DOHH2 (cell line): Measurements from ENCODE around the gene B4GALT7.

Experiments used
- H3F3A ChIP-seq: fragments of 200-600 bp; sonication (generic), shearing (Covaris generic); 2 replicates; pipeline ENCODE4 v1.6.0; 2016; ENCODE audit warnings: antibody characterized with exemption, mild to moderate bottlenecking; ENCODE audit not compliant: control insufficient read depth, insufficient read depth
- H3K27ac ChIP-seq: fragments of 200-600 bp; sonication (generic); 2 replicates; pipeline ENCODE4 v1.5.1; 2014; ENCODE audit warnings: low read depth, mild to moderate bottlenecking, low read length, moderate library complexity
- H3K27me3 ChIP-seq: fragments of 200-600 bp; sonication (generic); 2 replicates; pipeline ENCODE4 v1.6.1; 2014; ENCODE audit warnings: mild to moderate bottlenecking, low read length, mixed read lengths; ENCODE audit not compliant: control insufficient read depth
- H3K36me3 ChIP-seq: fragments of 200-600 bp; sonication (generic); 2 replicates; pipeline ENCODE4 v1.6.1; 2014; ENCODE audit warnings: mild to moderate bottlenecking, low read length, moderate library complexity, mixed read lengths; ENCODE audit not compliant: control insufficient read depth
- H3K4me1 ChIP-seq: fragments of 200-600 bp; sonication (generic); 2 replicates; pipeline ENCODE4 v1.6.1; 2014; ENCODE audit warnings: mild to moderate bottlenecking, low read length, mixed read lengths; ENCODE audit not compliant: control insufficient read depth
- H3K4me2 ChIP-seq: fragments of 200-600 bp; sonication (generic); 2 replicates; pipeline ENCODE4 v1.6.0; 2014; ENCODE audit warnings: mild to moderate bottlenecking, low read length, moderate library complexity
- H3K4me3 ChIP-seq: fragments of 200-600 bp; sonication (generic); 2 replicates; pipeline ENCODE4 v1.5.1; 2014; ENCODE audit warnings: mild to moderate bottlenecking, low read length, mixed read lengths
- H3K79me2 ChIP-seq: fragments of 200-600 bp; sonication (generic); 2 replicates; pipeline ENCODE4 v1.6.1; 2014; ENCODE audit warnings: mild to moderate bottlenecking, low read length, mixed read lengths; ENCODE audit not compliant: control insufficient read depth
- H3K9me2 ChIP-seq: fragments of 200-600 bp; sonication (generic); replicated peaks from 2 replicates; pipeline ENCODE4 v1.6.1; 2014; ENCODE audit warnings: mild to moderate bottlenecking, low read length, mixed read lengths; ENCODE audit not compliant: control insufficient read depth
- H3K9me3 ChIP-seq: fragments of 200-600 bp; sonication (generic); 2 replicates; pipeline ENCODE4 v1.6.1; 2014; ENCODE audit warnings: antibody characterized with exemption, low read length, mixed read lengths; ENCODE audit not compliant: control insufficient read depth, insufficient read depth
- H4K20me1 ChIP-seq: fragments of 200-600 bp; sonication (generic); 2 replicates; pipeline ENCODE4 v1.6.0; 2014; ENCODE audit warnings: low read depth, mild to moderate bottlenecking, antibody characterized with exemption, low read length, moderate library complexity; ENCODE audit not compliant: control insufficient read depth, insufficient read depth
- CTCF ChIP-seq: fragments of 200-600 bp; sonication (generic); IDR thresholded peaks from one replicate; pipeline ENCODE4 v1.5.1; 2014; ENCODE audit warnings: antibody characterized with exemption, mild to moderate bottlenecking, low read depth, low read length; ENCODE audit not compliant: poor library complexity, severe bottlenecking
- EZH2phosphoT487 ChIP-seq: fragments of 200-600 bp; sonication (generic); IDR thresholded peaks from 2 replicates; pipeline ENCODE4 v1.6.1; 2017; ENCODE audit warnings: borderline replicate concordance, mild to moderate bottlenecking, antibody characterized with exemption, low read length, moderate library complexity, mixed read lengths

The B4GALT7 gene

GRCh38 chr5:177601577-177602457 is 1.9 kb downstream of the B4GALT7 start:
- H4K20me1 ChIP-seq: peaks cover 3% of the 10 kb centered on the region; the same call in 1 of the 2 replicates
- TF ChIP-seq CTCF (no peak), EZH2phosphoT487 (no peak)
- H3K9me3 ChIP-seq: no peaks in the 10 kb centered on the region
- peak overlapping the region; percentile 84 for H3K4me2 ChIP-seq
- peaks cover 24% of the 10 kb centered on the region for H3K79me2 ChIP-seq
- no peak overlapping the region for H3K27ac ChIP-seq
- H3K36me3 ChIP-seq: peaks cover 18% of the 10 kb centered on the region
- H3F3A ChIP-seq: peaks cover 22% of the 10 kb centered on the region
- H3K4me1 ChIP-seq: peaks cover 31% of the 10 kb centered on the region
- peak overlapping the region; percentile 86 for H3K4me3 ChIP-seq
- H3K27me3 ChIP-seq: no peaks in the 10 kb centered on the region
- H3K9me2 ChIP-seq: no peaks in the 10 kb centered on the region

GRCh38 chr5:177602458-177602830 is 2.5 kb downstream of the B4GALT7 start:
- peaks cover 24% of the 10 kb centered on the region for H3K79me2 ChIP-seq
- H3K4me2 ChIP-seq: no peak overlapping the region
- no peak for TF ChIP-seq EZH2phosphoT487
- TF ChIP-seq CTCF: no peak
- H3K27me3 ChIP-seq: no peaks in the 10 kb centered on the region
- H3K4me1 ChIP-seq: peaks cover 31% of the 10 kb centered on the region
- no peaks in the 10 kb centered on the region for H3K9me3 ChIP-seq
- no peaks in the 10 kb centered on the region for H3K9me2 ChIP-seq
- no peak overlapping the region for H3K4me3 ChIP-seq
- H4K20me1 ChIP-seq: peaks cover 3% of the 10 kb centered on the region; the same call in 1 of the 2 replicates
- no peak overlapping the region for H3K27ac ChIP-seq
- peaks cover 22% of the 10 kb centered on the region for H3F3A ChIP-seq
- peaks cover 24% of the 10 kb centered on the region for H3K36me3 ChIP-seq

GRCh38 chr5:177603631-177604030 is 3.7 kb downstream of the B4GALT7 start:
- Histone ChIP-seq H3K36me3 (peaks cover 34% of the 10 kb centered on the region), H3K4me1 (peaks cover 26% of the 10 kb centered on the region), H3K9me3 (no peaks in the 10 kb centered on the region), H3K9me2 (no peaks in the 10 kb centered on the region), H3K79me2 (peaks cover 24% of the 10 kb centered on the region), H3F3A (peaks cover 11% of the 10 kb centered on the region), H3K27me3 (no peaks in the 10 kb centered on the region), H3K27ac (no peak overlapping the region), H4K20me1 (peaks cover 3% of the 10 kb centered on the region; the same call in 1 of the 2 replicates), H3K4me3 (no peak overlapping the region), H3K4me2 (no peak overlapping the region)
- no peak for TF ChIP-seq CTCF
- no peak for TF ChIP-seq EZH2phosphoT487
